Common myeloid progenitor, CD34-positive (primary cell): ENCODE results near the gene CNNM2.
"Not testable (repeated sequence)": the region's sequence is repeated elsewhere in the genome, so short reads cannot be mapped to it uniquely, and the experiment has no call there.

Experiments
- CTCF ChIA-PET: fragments of 350-600 bp; sonication (Branson Sonifier 250); formaldehyde crosslinking; loops from one replicate; lab custom pipeline; 2021; ENCODE audit warnings: antibody characterized with exemption; lab: Charles Lee
- POLR2A ChIA-PET: fragments of 350-600 bp; sonication (Branson Sonifier 250); formaldehyde crosslinking; loops from one replicate; lab custom pipeline; 2021; ENCODE audit warnings: antibody characterized with exemption; lab: Charles Lee
- DNase-seq, 3 donors: peaks; one replicate each; pipeline versions ENCODE4 v3.0.0 to v3.0.0-alpha.2; 2013
- H3K27ac ChIP-seq, 2 experiments: 1 replicate in 1 of 2; 2 replicates in 1 of 2; pipeline ENCODE4 v1.7.0; 2013; ENCODE audit warnings: inconsistent platforms in 2 of 2, low read length in 2 of 2, mild to moderate bottlenecking in 2 of 2, low read depth in 1 of 2, moderate library complexity in 1 of 2; ENCODE audit not compliant: severe bottlenecking in 2 of 2, insufficient read depth in 1 of 2, poor library complexity in 1 of 2
- H3K27me3 ChIP-seq, 5 experiments: replicated peaks in 2 of 5; 1 replicate in 3 of 5; 2 replicates in 2 of 5; pipeline versions ENCODE4 v1.6.1 to v1.7.0; 2013; ENCODE audit warnings: low read length in 4 of 5, mild to moderate bottlenecking in 2 of 5, moderate library complexity in 2 of 5, inconsistent platforms in 1 of 5; ENCODE audit not compliant: insufficient read depth in 5 of 5, control insufficient read depth in 4 of 5
- H3K36me3 ChIP-seq, 4 experiments: 1 replicate in 2 of 4; 2 replicates in 2 of 4; pipeline versions ENCODE4 v1.6.1 to v1.7.0; 2013; ENCODE audit warnings: low read length in 3 of 4, control low read depth in 1 of 4, mild to moderate bottlenecking in 1 of 4; ENCODE audit not compliant: control insufficient read depth in 4 of 4, insufficient read depth in 4 of 4
- H3K4me1 ChIP-seq, 4 experiments: 1 replicate in 3 of 4; 2 replicates in 1 of 4; pipeline versions ENCODE4 v1.6.1 to v1.7.1; 2013; ENCODE audit warnings: low read length in 3 of 4, mild to moderate bottlenecking in 3 of 4, control low read depth in 1 of 4, inconsistent platforms in 1 of 4, moderate library complexity in 1 of 4; ENCODE audit not compliant: control insufficient read depth in 4 of 4, insufficient read depth in 4 of 4; ENCODE audit errors: control extremely low read depth in 1 of 4
- H3K4me3 ChIP-seq, 7 experiments: 1 replicate in 4 of 7; 2 replicates in 3 of 7; pipeline versions ENCODE4 v1.5.1 to v1.7.0; 2013; ENCODE audit warnings: mild to moderate bottlenecking in 7 of 7, low read length in 6 of 7, moderate library complexity in 6 of 7, inconsistent platforms in 2 of 7, low read depth in 2 of 7, control low read depth in 1 of 7; ENCODE audit not compliant: insufficient read depth in 4 of 7, control insufficient read depth in 1 of 7; ENCODE audit errors: extremely low read depth in 1 of 7
- H3K9me3 ChIP-seq, 5 experiments: 1 replicate in 4 of 5; 2 replicates in 1 of 5; pipeline versions ENCODE4 v1.6.1 to v1.7.1; 2013; ENCODE audit warnings: low read length in 4 of 5, mild to moderate bottlenecking in 2 of 5, inconsistent platforms in 1 of 5, low read depth in 1 of 5, moderate library complexity in 1 of 5; ENCODE audit not compliant: control insufficient read depth in 4 of 5, insufficient read depth in 2 of 5; ENCODE audit errors: control extremely low read depth in 1 of 5
- WGBS: methylation state at CpG from one replicate; pipeline ENCODE4 v1.1.5; 2013; ENCODE audit not compliant: insufficient coverage; 5-methylcytosine and 5-hydroxymethylcytosine counted together

CNNM2 gene

GRCh38 chr10:102964064-102964463, 46.0 kb downstream of the CNNM2 start:
- H3K27ac ChIP-seq, POLR2A ChIA-PET, H3K9me3 ChIP-seq, CTCF ChIA-PET, H3K27me3 ChIP-seq, H3K36me3 ChIP-seq, H3K4me1 ChIP-seq, H3K4me3 ChIP-seq, DNase-seq: not testable (repeated sequence)
- WGBS: 100% methylated on average over 1 of the region's 2 CpGs

GRCh38 chr10:102964713-102965112, 46.6 kb downstream of the CNNM2 start:
- ChIA-PET CTCF (no interaction called here), POLR2A (no interaction called here)
- no peaks in the 10 kb centered on the region for H3K27me3 ChIP-seq
- H3K4me3 ChIP-seq: no peak overlapping the region
- H3K36me3 ChIP-seq: no peaks in the 10 kb centered on the region
- no peak overlapping the region for H3K27ac ChIP-seq
- 97% methylated on average over 5 of the region's 8 CpGs for WGBS
- DNase-seq: no peak
- no peaks in the 10 kb centered on the region for H3K9me3 ChIP-seq
- H3K4me1 ChIP-seq: no peaks in the 10 kb centered on the region

- no peaks in the 10 kb centered on the region for H3K36me3 ChIP-seq
- 100% methylated on average over 3 of the region's 7 CpGs for WGBS
- no peak for DNase-seq
- no peak overlapping the region for H3K4me3 ChIP-seq
- H3K9me3 ChIP-seq: no peaks in the 10 kb centered on the region
- no peaks in the 10 kb centered on the region for H3K27me3 ChIP-seq
- POLR2A ChIA-PET: no interaction called here
- no peak overlapping the region for H3K27ac ChIP-seq
- H3K4me1 ChIP-seq: no peaks in the 10 kb centered on the region
- CTCF ChIA-PET: interaction anchor here (1.3 kb wide), 1 partner anchor 9 kb away, joined by 4 read pairs; no protein-coding TSS in a partner anchor
These were observed 47.3 kb downstream of the CNNM2 start for GRCh38 chr10:102965311-102965851.

GRCh38 chr10:102967123-102967522, 49.0 kb downstream of the CNNM2 start:
- no peaks in the 10 kb centered on the region for H3K9me3 ChIP-seq
- ChIA-PET POLR2A (no interaction called here), CTCF (no interaction called here)
- H3K4me1 ChIP-seq: no peaks in the 10 kb centered on the region
- no peaks in the 10 kb centered on the region for H3K27me3 ChIP-seq
- H3K36me3 ChIP-seq: no peaks in the 10 kb centered on the region
- no peak for DNase-seq
- H3K27ac ChIP-seq: no peak overlapping the region
- H3K4me3 ChIP-seq: no peak overlapping the region

- WGBS: no CpG with 5 or more reads among the region's 1 CpG
- Histone ChIP-seq H3K27ac (no peak overlapping the region), H3K4me1 (no peaks in the 10 kb centered on the region), H3K9me3 (no peaks in the 10 kb centered on the region), H3K36me3 (no peaks in the 10 kb centered on the region), H3K4me3 (no peak overlapping the region), H3K27me3 (no peaks in the 10 kb centered on the region)
- ChIA-PET POLR2A (no interaction called here), CTCF (no interaction called here)
- DNase-seq: no peak
These were observed 52.7 kb downstream of the CNNM2 start for GRCh38 chr10:102970562-102971340.

- Histone ChIP-seq H3K4me3 (no peak overlapping the region), H3K36me3 (no peaks in the 10 kb centered on the region), H3K4me1 (no peaks in the 10 kb centered on the region), H3K9me3 (no peaks in the 10 kb centered on the region), H3K27ac (no peak overlapping the region), H3K27me3 (no peaks in the 10 kb centered on the region)
- ChIA-PET CTCF (interaction anchor here (1.3 kb wide), 1 partner anchor 10 kb away, joined by 4 read pairs; no protein-coding TSS in a partner anchor), POLR2A (interaction anchor here (0.6 kb wide), 1 partner anchor 81 kb away, joined by 5 read pairs; no protein-coding TSS in a partner anchor)
- WGBS: 100% methylated on average over 2 of the region's 2 CpGs
- DNase-seq: no peak
These were observed 57.6 kb downstream of the CNNM2 start for GRCh38 chr10:102975483-102976379.

- WGBS: no CpG with 5 or more reads among the region's 3 CpGs
- H3K4me3 ChIP-seq, DNase-seq, H3K36me3 ChIP-seq, H3K27me3 ChIP-seq, H3K27ac ChIP-seq, H3K4me1 ChIP-seq, H3K9me3 ChIP-seq, CTCF ChIA-PET: not testable (repeated sequence)
- POLR2A ChIA-PET: interaction anchor here (0.6 kb wide), 1 partner anchor 81 kb away, joined by 5 read pairs; no protein-coding TSS in a partner anchor
These were observed 58.3 kb downstream of the CNNM2 start for GRCh38 chr10:102976380-102976726.
